ENCODE results near the gene HGS. TPM values are rescaled to one million over a fixed set of nuclear protein-coding genes. Genes with fewer than 3 reads are reported as not detected.

Gene HGS
- total RNA-seq, 1 experiment from 2014 or later, result 160 TPM

DNA sequence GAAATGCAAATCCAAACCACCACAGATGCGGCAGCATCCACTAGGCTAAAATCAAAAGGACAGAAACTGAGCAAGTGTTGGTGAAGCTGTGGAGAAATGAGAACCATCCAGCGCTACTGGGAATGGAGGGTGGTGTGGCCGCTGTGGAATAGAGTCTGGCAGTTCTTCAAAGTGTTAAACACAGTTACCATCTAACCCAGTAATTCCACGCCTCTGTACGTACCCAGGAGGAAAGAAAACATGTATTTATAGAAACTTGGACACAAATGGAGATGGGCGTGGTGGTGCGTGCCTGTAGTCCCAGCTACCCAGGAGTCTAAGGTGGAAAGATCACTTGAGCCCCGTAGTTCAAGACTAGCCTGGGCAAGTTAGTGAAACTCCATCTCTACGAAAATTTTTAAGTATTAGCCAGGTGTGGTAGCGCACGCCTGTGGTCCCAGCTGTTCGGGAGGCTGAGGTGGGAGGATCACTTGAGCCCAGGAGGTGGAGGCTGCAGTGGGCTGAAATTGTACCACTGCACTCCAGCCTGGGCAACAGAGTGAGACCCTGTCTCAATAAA is 39.9 kb downstream of the HGS start:
- TF ChIP-seq, protein P1, sequence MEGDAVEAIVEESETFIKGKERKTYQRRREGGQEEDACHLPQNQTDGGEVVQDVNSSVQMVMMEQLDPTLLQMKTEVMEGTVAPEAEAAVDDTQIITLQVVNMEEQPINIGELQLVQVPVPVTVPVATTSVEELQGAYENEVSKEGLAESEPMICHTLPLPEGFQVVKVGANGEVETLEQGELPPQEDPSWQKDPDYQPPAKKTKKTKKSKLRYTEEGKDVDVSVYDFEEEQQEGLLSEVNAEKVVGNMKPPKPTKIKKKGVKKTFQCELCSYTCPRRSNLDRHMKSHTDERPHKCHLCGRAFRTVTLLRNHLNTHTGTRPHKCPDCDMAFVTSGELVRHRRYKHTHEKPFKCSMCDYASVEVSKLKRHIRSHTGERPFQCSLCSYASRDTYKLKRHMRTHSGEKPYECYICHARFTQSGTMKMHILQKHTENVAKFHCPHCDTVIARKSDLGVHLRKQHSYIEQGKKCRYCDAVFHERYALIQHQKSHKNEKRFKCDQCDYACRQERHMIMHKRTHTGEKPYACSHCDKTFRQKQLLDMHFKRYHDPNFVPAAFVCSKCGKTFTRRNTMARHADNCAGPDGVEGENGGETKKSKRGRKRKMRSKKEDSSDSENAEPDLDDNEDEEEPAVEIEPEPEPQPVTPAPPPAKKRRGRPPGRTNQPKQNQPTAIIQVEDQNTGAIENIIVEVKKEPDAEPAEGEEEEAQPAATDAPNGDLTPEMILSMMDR (IDR thresholded peaks at IDR 0.05; ENCODE audit: unreplicated experiment), result no peak
- peak; percentile 64 for DNase-seq (ENCODE audit: unreplicated experiment)
- ChIA-PET POLR2A (interaction anchor here (0.6 to 4.6 kb wide), 17 partner anchors 10 to 212 kb away, joined by 3 to 49 read pairs (median 4); partner anchors contain the start of genes ALYREF, ANAPC11, ARL16 and HGS), CTCF (interaction anchor here (1.6 kb wide), 1 partner anchor 9 kb away, joined by 4 read pairs; no protein-coding TSS in a partner anchor)
- peak overlapping the region; percentile 45 for H3K4me3 Mint-ChIP-seq (ENCODE audit: unreplicated experiment)
- H3K9me3 Mint-ChIP-seq (ENCODE audit: unreplicated experiment), result no peaks in the 10 kb centered on the region
- BruUV-seq (replicated peaks), result no TSS peak
- intact Hi-C loops (cut with micrococcal nuclease), result no loop called here
- peaks cover 21% of the 10 kb centered on the region for H3K4me1 Mint-ChIP-seq (ENCODE audit: insufficient read depth, unreplicated experiment)
- H3K27me3 Mint-ChIP-seq (ENCODE audit: insufficient read depth, unreplicated experiment), result no peaks in the 10 kb centered on the region
- peak overlapping the region; percentile 88 for H3K27ac Mint-ChIP-seq (ENCODE audit: low read depth, unreplicated experiment)
- peaks cover 9% of the 10 kb centered on the region for H3K36me3 Mint-ChIP-seq (ENCODE audit: insufficient read depth, unreplicated experiment)

GRCh38 chr17:81725439-81725838 is 41.6 kb downstream of the HGS start:
- no TSS peak for BruUV-seq (replicated peaks)
- POLR2A ChIA-PET, result interaction anchor here (1.7 to 4.6 kb wide), 4 partner anchors 12 to 167 kb away, joined by 4 to 49 read pairs (median 21); partner anchors contain the start of genes MCRIP1, MRPL12 and SLC25A10
- no peaks in the 10 kb centered on the region for H3K9me3 Mint-ChIP-seq (ENCODE audit: unreplicated experiment)
- CTCF ChIA-PET, result interaction anchor here (0.7 to 2.0 kb wide), 5 partner anchors 10 to 323 kb away, joined by 3 to 11 read pairs (median 3); no protein-coding TSS in a partner anchor
- TF ChIP-seq, protein P1 (IDR thresholded peaks at IDR 0.05; ENCODE audit: unreplicated experiment), result no peak
- peaks cover 21% of the 10 kb centered on the region for H3K4me1 Mint-ChIP-seq (ENCODE audit: insufficient read depth, unreplicated experiment)
- H3K36me3 Mint-ChIP-seq (ENCODE audit: insufficient read depth, unreplicated experiment), result no peaks in the 10 kb centered on the region
- no peaks in the 10 kb centered on the region for H3K27me3 Mint-ChIP-seq (ENCODE audit: insufficient read depth, unreplicated experiment)
- no peak overlapping the region for H3K27ac Mint-ChIP-seq (ENCODE audit: low read depth, unreplicated experiment)
- intact Hi-C loops (cut with micrococcal nuclease), result no loop called here
- H3K4me3 Mint-ChIP-seq (ENCODE audit: unreplicated experiment), result no peak overlapping the region
- no peak for DNase-seq (ENCODE audit: unreplicated experiment)

GRCh38 chr17:81726004-81726403 is 42.2 kb downstream of the HGS start:
- Mint-ChIP-seq H3K9me3 (ENCODE audit: unreplicated experiment) (no peaks in the 10 kb centered on the region), H3K27me3 (ENCODE audit: insufficient read depth, unreplicated experiment) (no peaks in the 10 kb centered on the region), H3K27ac (ENCODE audit: low read depth, unreplicated experiment) (no peak overlapping the region), H3K4me3 (ENCODE audit: unreplicated experiment) (no peak overlapping the region), H3K36me3 (ENCODE audit: insufficient read depth, unreplicated experiment) (no peaks in the 10 kb centered on the region), H3K4me1 (ENCODE audit: insufficient read depth, unreplicated experiment) (peaks cover 21% of the 10 kb centered on the region)
- TF ChIP-seq, protein P1 (IDR thresholded peaks at IDR 0.05; ENCODE audit: unreplicated experiment), result no peak
- POLR2A ChIA-PET, result interaction anchor here (0.6 to 1.7 kb wide), 2 partner anchors 69 to 166 kb away, joined by 3 to 4 read pairs; no protein-coding TSS in a partner anchor
- CTCF ChIA-PET, result interaction anchor here (0.7 to 2.0 kb wide), 2 partner anchors 9 to 322 kb away, joined by 4 to 11 read pairs; no protein-coding TSS in a partner anchor
- intact Hi-C loops (cut with micrococcal nuclease), result no loop called here
- BruUV-seq (replicated peaks), result no TSS peak
- DNase-seq (ENCODE audit: unreplicated experiment), result no peak

DNA sequence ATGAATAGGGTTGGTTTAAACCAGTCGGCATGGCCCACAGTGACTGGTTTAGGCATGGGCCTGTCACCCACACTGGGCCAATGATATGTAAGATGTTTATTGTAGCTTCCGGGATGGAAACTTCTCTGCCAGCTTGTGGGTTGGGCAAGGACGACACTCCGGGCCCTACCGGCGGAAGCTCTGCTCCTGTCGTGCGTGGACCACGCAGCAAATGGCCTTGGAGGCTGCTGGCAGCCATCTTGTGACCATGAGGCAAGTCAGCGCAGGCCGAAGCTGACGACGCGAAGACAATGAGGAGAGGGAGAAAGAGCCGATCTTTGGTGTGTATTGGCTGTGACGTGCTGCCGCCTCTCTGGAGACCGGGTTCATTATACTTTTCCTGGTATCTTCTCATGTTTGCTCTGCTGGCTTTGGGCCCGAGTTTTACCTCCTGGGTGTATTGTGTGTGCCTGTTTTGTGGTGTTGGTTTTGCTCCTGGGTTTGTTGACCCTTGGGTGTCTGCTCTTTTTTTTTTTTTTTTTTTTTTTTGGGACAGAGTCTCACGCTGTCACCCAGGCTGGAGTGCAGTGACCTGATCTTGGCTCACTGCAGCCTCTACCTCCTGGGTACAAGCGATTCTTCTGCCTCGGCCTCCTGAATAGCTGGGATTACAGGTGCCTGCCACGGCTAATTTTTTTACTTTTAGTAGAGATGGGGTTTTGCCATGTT is 43.7 kb downstream of the HGS start:
- no peak overlapping the region for H3K27ac Mint-ChIP-seq (ENCODE audit: low read depth, unreplicated experiment)
- POLR2A ChIA-PET, result interaction anchor here (1.0 to 2.0 kb wide), 2 partner anchors 15 to 139 kb away, joined by 3 to 7 read pairs; no protein-coding TSS in a partner anchor
- intact Hi-C loops (cut with micrococcal nuclease), result no loop called here
- H3K36me3 Mint-ChIP-seq (ENCODE audit: insufficient read depth, unreplicated experiment), result no peaks in the 10 kb centered on the region
- H3K9me3 Mint-ChIP-seq (ENCODE audit: unreplicated experiment), result no peaks in the 10 kb centered on the region
- BruUV-seq (replicated peaks), result no TSS peak
- no peak for DNase-seq (ENCODE audit: unreplicated experiment)
- CTCF ChIA-PET, result no interaction called here
- H3K4me1 Mint-ChIP-seq (ENCODE audit: insufficient read depth, unreplicated experiment), result peaks cover 16% of the 10 kb centered on the region
- no peak overlapping the region for H3K4me3 Mint-ChIP-seq (ENCODE audit: unreplicated experiment)
- TF ChIP-seq, protein P1 (IDR thresholded peaks at IDR 0.05; ENCODE audit: unreplicated experiment), result no peak
- no peaks in the 10 kb centered on the region for H3K27me3 Mint-ChIP-seq (ENCODE audit: insufficient read depth, unreplicated experiment)

Data from MCF 10A (cell line).